Transverse colon (tissue), 4 donors: ENCODE data around the gene DEFB112. TPM values are rescaled to one million over a fixed set of nuclear protein-coding genes. Genes with fewer than 3 reads are reported as not detected.
A peak's percentile ranks its signal among the peaks of the same experiment; 100 is the strongest.

Experiments
- DNase-seq: peaks from one replicate; pipeline ENCODE4 v3.0.0-alpha.2; 2019
- H3K27ac ChIP-seq, 4 donors: fragments of 200-600 bp; sonication (generic); 2 replicates each; pipeline ENCODE4 v1.5.1; 2016 to 2018; ENCODE audit warnings: inconsistent platforms in 4 of 4
- H3K27me3 ChIP-seq: fragments of 200-600 bp; sonication (generic); 2 replicates; pipeline ENCODE4 v1.5.1; 2017; ENCODE audit warnings: inconsistent platforms
- H3K36me3 ChIP-seq, 4 donors: fragments of 200-600 bp; sonication (generic); 2 replicates each; pipeline ENCODE4 v1.5.1; 2017 to 2019; ENCODE audit warnings: inconsistent platforms in 4 of 4
- H3K4me1 ChIP-seq, 4 donors: fragments of 200-600 bp; sonication (generic); 2 replicates each; pipeline ENCODE4 v1.5.1; 2017 to 2020; ENCODE audit warnings: inconsistent platforms in 4 of 4
- H3K4me3 ChIP-seq, 4 donors: fragments of 200-600 bp; sonication (generic); 1 replicate in 1 of 4; 2 replicates in 3 of 4; pipeline versions ENCODE4 v1.5.1 to v1.6.1; 2017 to 2019; ENCODE audit warnings: inconsistent platforms in 4 of 4
- H3K9me3 ChIP-seq, 2 donors: fragments of 200-600 bp; sonication (generic); 2 replicates each; pipeline ENCODE4 v1.5.1; 2017 to 2019; ENCODE audit warnings: inconsistent platforms in 2 of 2
- EP300 ChIP-seq: sonication (generic); formaldehyde crosslinking; IDR thresholded peaks from one replicate; pipeline ENCODE4 v1.6.1; 2017; ENCODE audit warnings: antibody characterized with exemption, low read depth
- POLR2A ChIP-seq: fragments of 450-650 bp; IDR thresholded peaks from one replicate; pipeline ENCODE4 v1.6.1; 2016; ENCODE audit warnings: antibody characterized with exemption, mild to moderate bottlenecking, moderate library complexity
- POLR2AphosphoS5 ChIP-seq, 3 donors: sonication (generic); formaldehyde crosslinking; IDR thresholded peaks; one replicate each; pipeline ENCODE4 v1.6.1; 2016; ENCODE audit warnings: antibody characterized with exemption in 3 of 3
- WGBS, 2 donors: methylation state at CpG; one replicate each; pipeline ENCODE4 v1.1.5; 2018; ENCODE audit warnings: low coverage in 1 of 2; 5-methylcytosine and 5-hydroxymethylcytosine counted together
- in situ Hi-C, 4 donors: fragments of 200-750 bp; cut with MboI; loops; one replicate each; pipeline versions ENCODE4 v1.15.0 to v1.15.1; 2017; ENCODE audit warnings: low sequenced_read_pairs in 3 of 4, low pct_ligation_motif_present in 1 of 4, low pct_unique_long_range_greater_than_20kb in 1 of 4
- intact Hi-C: fragments of 100-400 bp; cut with DNase I; formaldehyde crosslinking; loops from one replicate; pipeline ENCODE4 v1.15.1; 2023; ENCODE audit warnings: low total_unique reads
- total RNA-seq, 4 donors: library from RNA; depleted of rRNA; stranded (reverse); fragments of >200 nt; gene quantifications; one replicate each; pipeline ENCODE4 v1.1.0, GENCODE V29; 2016
- TF ChIP-seq, protein P1 (sequence below), 5 experiments: fragments of 200-600 bp in 3 of 5; fragments of 450-650 bp in 2 of 5; sonication (generic) in 3 of 5; IDR thresholded peaks; 1 replicate in 2 of 5; 2 replicates in 3 of 5; pipeline ENCODE4 v1.5.1; 2016 to 2017; ENCODE audit warnings: antibody characterized with exemption in 5 of 5, inconsistent platforms in 3 of 5, mild to moderate bottlenecking in 2 of 5, moderate library complexity in 1 of 5

The DEFB112 gene
- total RNA-seq, 4 donors from 2014 or later = not detected

DNA sequence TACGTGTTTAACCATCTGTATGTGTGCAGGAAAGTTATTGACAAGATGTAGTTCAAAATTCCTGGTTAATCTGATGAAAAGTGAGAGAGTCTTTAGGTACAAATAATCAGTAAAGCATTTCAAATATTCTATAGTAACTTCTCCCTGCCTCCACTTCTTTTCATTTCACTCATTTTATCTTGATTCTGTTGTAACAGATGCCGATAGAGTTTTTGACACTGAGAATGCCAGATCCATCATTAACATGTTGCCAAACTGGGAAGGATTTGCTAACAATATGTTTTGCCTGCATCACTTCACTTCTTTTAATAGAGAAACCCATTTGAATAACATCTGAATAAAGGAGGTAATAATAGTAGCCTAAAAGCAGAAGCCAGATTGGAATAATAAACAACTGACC, 20.4 kb upstream of the DEFB112 start:
- 66 to 75% methylated on average over 2 of the region's 2 CpGs for WGBS, 2 donors
- TF ChIP-seq POLR2A (no peak), POLR2AphosphoS5 (IDR thresholded peaks at IDR 0.05) (no peak), EP300 (no peak)
- TF ChIP-seq, protein P1, sequence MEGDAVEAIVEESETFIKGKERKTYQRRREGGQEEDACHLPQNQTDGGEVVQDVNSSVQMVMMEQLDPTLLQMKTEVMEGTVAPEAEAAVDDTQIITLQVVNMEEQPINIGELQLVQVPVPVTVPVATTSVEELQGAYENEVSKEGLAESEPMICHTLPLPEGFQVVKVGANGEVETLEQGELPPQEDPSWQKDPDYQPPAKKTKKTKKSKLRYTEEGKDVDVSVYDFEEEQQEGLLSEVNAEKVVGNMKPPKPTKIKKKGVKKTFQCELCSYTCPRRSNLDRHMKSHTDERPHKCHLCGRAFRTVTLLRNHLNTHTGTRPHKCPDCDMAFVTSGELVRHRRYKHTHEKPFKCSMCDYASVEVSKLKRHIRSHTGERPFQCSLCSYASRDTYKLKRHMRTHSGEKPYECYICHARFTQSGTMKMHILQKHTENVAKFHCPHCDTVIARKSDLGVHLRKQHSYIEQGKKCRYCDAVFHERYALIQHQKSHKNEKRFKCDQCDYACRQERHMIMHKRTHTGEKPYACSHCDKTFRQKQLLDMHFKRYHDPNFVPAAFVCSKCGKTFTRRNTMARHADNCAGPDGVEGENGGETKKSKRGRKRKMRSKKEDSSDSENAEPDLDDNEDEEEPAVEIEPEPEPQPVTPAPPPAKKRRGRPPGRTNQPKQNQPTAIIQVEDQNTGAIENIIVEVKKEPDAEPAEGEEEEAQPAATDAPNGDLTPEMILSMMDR (IDR thresholded peaks at IDR 0.05) = no peak
- in situ Hi-C loops = no loop called here
- no peaks in the 10 kb centered on the region for H3K9me3 ChIP-seq
- H3K36me3 ChIP-seq = no peaks in the 10 kb centered on the region
- H3K27me3 ChIP-seq = no peaks in the 10 kb centered on the region
- no peak overlapping the region for H3K4me3 ChIP-seq
- no peak for DNase-seq
- H3K4me1 ChIP-seq = no peaks in the 10 kb centered on the region
- intact Hi-C loops = no loop called here
- H3K27ac ChIP-seq = no peak overlapping the region

DNA sequence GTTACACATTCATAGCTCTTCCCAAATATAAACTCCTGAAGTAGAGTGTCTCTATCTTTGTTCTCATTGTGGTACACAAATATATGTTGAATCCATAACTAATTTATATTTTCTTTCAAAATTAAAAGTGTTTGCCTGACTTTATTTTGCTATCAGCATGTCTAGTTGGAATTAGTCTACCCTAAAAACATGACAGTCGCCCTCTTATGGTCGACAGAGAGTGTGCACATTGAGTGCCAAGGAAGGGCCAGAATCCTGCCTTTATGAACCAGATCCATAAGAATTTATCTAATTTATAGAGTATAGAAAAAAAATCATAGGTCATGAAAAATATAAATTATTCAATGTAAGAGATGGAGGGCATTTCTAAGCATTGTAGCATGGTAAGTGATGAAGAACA, 12.3 kb upstream of the DEFB112 start:
- H3K27ac ChIP-seq = no peak overlapping the region
- DNase-seq = no peak
- H3K36me3 ChIP-seq = no peaks in the 10 kb centered on the region
- 2 to 20% methylated on average over 2 of the region's 2 CpGs for WGBS, 2 donors
- intact Hi-C loops = no loop called here
- H3K4me1 ChIP-seq = no peaks in the 10 kb centered on the region
- no peak overlapping the region for H3K4me3 ChIP-seq
- in situ Hi-C loops = no loop called here
- no peaks in the 10 kb centered on the region for H3K27me3 ChIP-seq
- TF ChIP-seq POLR2A = no peak
- TF ChIP-seq, protein P1 (IDR thresholded peaks at IDR 0.05) = peak in 1 of 5 experiments; percentile 10
- no peaks in the 10 kb centered on the region for H3K9me3 ChIP-seq

DNA sequence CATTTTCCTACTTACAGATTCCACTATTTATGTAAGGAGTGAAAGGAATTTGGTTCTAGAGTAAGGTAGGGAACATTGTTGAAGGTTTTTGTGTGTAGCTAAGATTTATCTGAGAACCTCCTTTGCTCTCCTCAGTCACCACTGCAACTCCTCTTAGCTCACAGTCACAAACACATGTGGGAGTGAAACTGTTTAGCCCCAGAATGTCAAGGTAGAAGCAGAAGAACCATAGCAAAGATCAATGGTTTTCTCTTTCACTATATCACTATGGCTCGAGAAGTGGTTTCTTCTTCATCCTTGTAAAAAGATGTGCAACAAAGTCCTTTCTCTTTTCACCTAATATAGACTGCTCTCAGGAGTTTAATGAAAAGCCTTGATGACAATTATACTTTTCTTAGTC, 6.5 kb upstream of the DEFB112 start:
- TF ChIP-seq EP300 (no peak), POLR2AphosphoS5 (IDR thresholded peaks at IDR 0.05) (no peak), POLR2A (no peak)
- TF ChIP-seq, protein P1 (IDR thresholded peaks at IDR 0.05) = no peak
- no peaks in the 10 kb centered on the region for H3K36me3 ChIP-seq
- no peaks in the 10 kb centered on the region for H3K27me3 ChIP-seq
- no peaks in the 10 kb centered on the region for H3K4me1 ChIP-seq
- H3K4me3 ChIP-seq = no peak overlapping the region
- no peak for DNase-seq
- 73 to 90% methylated on average over 1 of the region's 1 CpG for WGBS, 2 donors
- in situ Hi-C loops (no loop called here), intact Hi-C loops (no loop called here)
- no peak overlapping the region for H3K27ac ChIP-seq
- no peaks in the 10 kb centered on the region for H3K9me3 ChIP-seq

GRCh38 chr6:50047026-50047425, 2.7 kb downstream of the DEFB112 start:
- no peak for TF ChIP-seq EP300
- no peak for DNase-seq
- Histone ChIP-seq H3K9me3 (no peaks in the 10 kb centered on the region), H3K27me3 (no peaks in the 10 kb centered on the region), H3K4me1 (no peaks in the 10 kb centered on the region), H3K27ac (no peak overlapping the region), H3K36me3 (no peaks in the 10 kb centered on the region), H3K4me3 (no peak overlapping the region)
- intact Hi-C loops = no loop called here
- in situ Hi-C loops = no loop called here
- WGBS, 2 donors = 71% methylated on average over 3 of the region's 3 CpGs; no CpG with 5 or more reads in 1 of the 2 donors

DNA sequence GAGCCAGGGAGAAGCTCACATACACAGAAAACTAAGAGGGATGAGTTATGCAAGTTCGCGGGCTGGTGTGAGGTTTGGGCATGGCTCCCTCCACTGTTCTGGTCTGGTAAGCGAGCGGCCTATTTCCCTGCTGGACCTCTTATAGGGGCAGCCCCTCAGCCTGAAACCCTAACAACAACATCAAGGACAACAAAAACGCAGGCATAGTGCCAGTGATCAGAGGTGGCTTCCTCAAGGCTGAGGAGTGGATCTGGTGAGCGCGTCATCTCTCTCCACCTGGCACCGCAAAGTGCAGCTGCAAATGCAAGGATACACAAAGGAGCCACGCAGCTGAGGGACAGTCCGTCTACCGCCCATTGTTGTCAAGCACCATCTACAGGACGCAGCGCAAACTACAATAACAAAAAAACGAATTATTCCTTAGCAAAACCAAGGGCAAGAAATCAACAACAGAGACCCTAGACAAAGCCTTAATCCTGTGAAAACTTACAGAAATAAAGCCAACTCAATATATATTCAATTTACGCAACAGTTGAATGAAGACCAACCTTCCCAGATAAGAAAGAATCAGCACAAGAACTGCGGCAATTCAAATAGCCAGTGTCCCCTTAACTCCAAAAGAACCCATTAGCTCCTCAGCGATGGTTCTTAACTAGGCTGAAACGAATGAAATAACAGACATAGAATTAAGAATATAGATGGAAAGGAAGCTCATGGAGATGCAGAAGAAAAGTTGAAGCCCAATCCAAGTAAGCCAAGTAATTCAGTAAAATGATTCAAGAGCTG, 18.8 kb downstream of the DEFB112 start:
- Histone ChIP-seq H3K27ac (no peak overlapping the region), H3K4me3 (no peak overlapping the region), H3K27me3 (no peaks in the 10 kb centered on the region), H3K4me1 (no peaks in the 10 kb centered on the region), H3K9me3 (no peaks in the 10 kb centered on the region), H3K36me3 (no peaks in the 10 kb centered on the region)
- WGBS, 2 donors = 44 to 61% methylated on average over 6 to 18 of the region's 18 CpGs
- TF ChIP-seq, protein P1 (IDR thresholded peaks at IDR 0.05) = no peak
- TF ChIP-seq POLR2A (no peak), POLR2AphosphoS5 (IDR thresholded peaks at IDR 0.05) (no peak), EP300 (no peak)
- intact Hi-C loops (no loop called here), in situ Hi-C loops (no loop called here)
- DNase-seq = no peak
